ENCODE data around the gene ERN1.

The ERN1 gene

GRCh38 chr17:64126918-64127317 lies 3.0 kb downstream of the ERN1 start:
- no peaks in the 10 kb centered on the region for H3K9me3 ChIP-seq (replicated peaks; ENCODE audit: insufficient read depth, low read length)
- TF ChIP-seq CTCF (IDR thresholded peaks at IDR 0.05; ENCODE audit: low read length) = no peak
- no peak for TF ChIP-seq EZH2phosphoT487 (IDR thresholded peaks at IDR 0.05; ENCODE audit: low read length)
- no peak for TF ChIP-seq EZH2 (optimal IDR thresholded peaks at IDR 0.05; ENCODE audit: low read depth, low read length)
- no peak for DNase-seq
- H2AFZ ChIP-seq (ENCODE audit: low read length) = no peak overlapping the region
- peaks cover 92% of the 10 kb centered on the region for H3K79me2 ChIP-seq (ENCODE audit: low read length)
- H3F3A ChIP-seq (ENCODE audit: insufficient read depth, low read length) = peaks cover 87% of the 10 kb centered on the region
- H3K27me3 ChIP-seq (replicated peaks; ENCODE audit: insufficient read depth, low read length) = no peaks in the 10 kb centered on the region
- H3K36me3 ChIP-seq (replicated peaks; ENCODE audit: insufficient read depth, low read length) = no peaks in the 10 kb centered on the region
- H3K9me2 ChIP-seq (replicated peaks; ENCODE audit: insufficient read depth, low read length) = no peaks in the 10 kb centered on the region
- H3K4me3 ChIP-seq (ENCODE audit: low read length) = peak overlapping the region; percentile 80
- H3K4me1 ChIP-seq (ENCODE audit: low read length) = peaks cover 44% of the 10 kb centered on the region
- peak overlapping the region; percentile 69 for H3K4me2 ChIP-seq (ENCODE audit: low read depth, low read length)
- peak overlapping the region; percentile 99 for H3K27ac ChIP-seq (ENCODE audit: low read length)
- H3K9ac ChIP-seq (ENCODE audit: low read length) = peak overlapping the region; percentile 94
- peaks cover 4% of the 10 kb centered on the region for H4K20me1 ChIP-seq (ENCODE audit: insufficient read depth, low read length)

- peak overlapping the region; percentile 69 for H3K4me2 ChIP-seq (ENCODE audit: low read depth, low read length)
- H3K79me2 ChIP-seq (ENCODE audit: low read length) = peaks cover 93% of the 10 kb centered on the region
Measured at GRCh38 chr17:64125937-64126336, 4.0 kb downstream of the ERN1 start.

GRCh38 chr17:64124609-64125008 lies 5.3 kb downstream of the ERN1 start:
- Histone ChIP-seq H3K4me1 (ENCODE audit: low read length) (peaks cover 49% of the 10 kb centered on the region), H2AFZ (ENCODE audit: low read length) (no peak overlapping the region), H3K9me2 (replicated peaks; ENCODE audit: insufficient read depth, low read length) (no peaks in the 10 kb centered on the region), H3F3A (ENCODE audit: insufficient read depth, low read length) (peaks cover 92% of the 10 kb centered on the region), H3K9ac (ENCODE audit: low read length) (peak overlapping the region; percentile 94; the same call in 1 of the 2 replicates), H4K20me1 (ENCODE audit: insufficient read depth, low read length) (peaks cover 4% of the 10 kb centered on the region), H3K4me3 (ENCODE audit: low read length) (peak overlapping the region; percentile 80), H3K27me3 (replicated peaks; ENCODE audit: insufficient read depth, low read length) (no peaks in the 10 kb centered on the region), H3K4me2 (ENCODE audit: low read depth, low read length) (peak overlapping the region; percentile 69), H3K36me3 (replicated peaks; ENCODE audit: insufficient read depth, low read length) (peaks cover 3% of the 10 kb centered on the region; the same call in 1 of the 2 replicates), H3K79me2 (ENCODE audit: low read length) (peaks cover 95% of the 10 kb centered on the region), H3K27ac (ENCODE audit: low read length) (peak overlapping the region; percentile 99; the same call in 1 of the 2 replicates), H3K9me3 (replicated peaks; ENCODE audit: insufficient read depth, low read length) (no peaks in the 10 kb centered on the region)
- TF ChIP-seq EZH2phosphoT487 (IDR thresholded peaks at IDR 0.05; ENCODE audit: low read length) (no peak), EZH2 (optimal IDR thresholded peaks at IDR 0.05; ENCODE audit: low read depth, low read length) (no peak), CTCF (IDR thresholded peaks at IDR 0.05; ENCODE audit: low read length) (no peak)
- DNase-seq = no peak

More at GRCh38 chr17:64125937-64126336, 4.0 kb downstream of the ERN1 start:
- Histone ChIP-seq H3K9me3 (replicated peaks; ENCODE audit: insufficient read depth, low read length) (no peaks in the 10 kb centered on the region), H4K20me1 (ENCODE audit: insufficient read depth, low read length) (peaks cover 4% of the 10 kb centered on the region), H3K9me2 (replicated peaks; ENCODE audit: insufficient read depth, low read length) (no peaks in the 10 kb centered on the region), H3K4me3 (ENCODE audit: low read length) (peak overlapping the region; percentile 80), H3K36me3 (replicated peaks; ENCODE audit: insufficient read depth, low read length) (no peaks in the 10 kb centered on the region), H2AFZ (ENCODE audit: low read length) (no peak overlapping the region), H3F3A (ENCODE audit: insufficient read depth, low read length) (peaks cover 86% of the 10 kb centered on the region), H3K27ac (ENCODE audit: low read length) (peak overlapping the region; percentile 99), H3K9ac (ENCODE audit: low read length) (peak overlapping the region; percentile 94), H3K27me3 (replicated peaks; ENCODE audit: insufficient read depth, low read length) (no peaks in the 10 kb centered on the region), H3K4me1 (ENCODE audit: low read length) (peaks cover 40% of the 10 kb centered on the region)
- no peak for TF ChIP-seq CTCF (IDR thresholded peaks at IDR 0.05; ENCODE audit: low read length)
- no peak for TF ChIP-seq EZH2 (optimal IDR thresholded peaks at IDR 0.05; ENCODE audit: low read depth, low read length)
- TF ChIP-seq EZH2phosphoT487 (IDR thresholded peaks at IDR 0.05; ENCODE audit: low read length) = no peak
- DNase-seq = no peak
